HepG2 (cell line): ENCODE results near the gene ADAM8. TPM values are rescaled to one million over a fixed set of nuclear protein-coding genes. Genes with fewer than 3 reads are reported as not detected.

Experiments used
- ATAC-seq: fragments of 200-7000 bp; cut with Tn5 transposase; 3 replicates; pipeline ENCODE4 v1.9.1; 2020; ENCODE audit warnings: mild to moderate bottlenecking, moderate library complexity
- BruUV-seq: library from RNA; stranded (reverse); fragments of 400-500 nt; replicated peaks from 2 replicates; lab custom pipeline; 2021; lab: Mats Ljungman, UMichigan
- CTCF ChIA-PET: fragments of 300-600 bp; formaldehyde crosslinking; extraction: SDS; loops from one replicate; lab custom pipeline; 2021; ENCODE audit warnings: low total read pairs, inconsistent platforms, low intra/inter-chr PET ratio; lab: Yijun Ruan, JAX
- POLR2A ChIA-PET: fragments of 350-600 bp; sonication (Branson Sonifier 250); formaldehyde crosslinking; loops from one replicate; lab custom pipeline; 2020; ENCODE audit warnings: antibody characterized with exemption, inconsistent platforms; lab: Yijun Ruan, JAX
- DNase-seq: peaks from one replicate; pipeline ENCODE4 v3.0.0-alpha.2; 2015; ENCODE audit warnings: low spot score
- FAIRE-seq: peaks from 3 replicates; lab custom pipeline; 2011; peaks lifted over from hg19 to GRCh38; lab: Jason Lieb, UNC
- H2AFZ ChIP-seq: one replicate; pipeline ENCODE4 v1.6.1; 2011; ENCODE audit warnings: low read length, inconsistent platforms
- H3K27ac ChIP-seq: fragments of 300-600 bp; 3 replicates; pipeline ENCODE4 v1.8.0; 2011; ENCODE audit warnings: mixed run types, mild to moderate bottlenecking, mixed read lengths, low read length, inconsistent platforms; ENCODE audit not compliant: insufficient read depth; ENCODE audit errors: extremely low read length
- H3K27me3 ChIP-seq, 2 experiments: fragments of 200-600 bp in 1 of 2; 2 replicates in 1 of 2; 3 replicates in 1 of 2; pipeline versions ENCODE4 v1.6.0 to v1.8.0; 2011; ENCODE audit warnings: low read length in 2 of 2, mild to moderate bottlenecking in 2 of 2, moderate library complexity in 2 of 2, inconsistent platforms in 1 of 2; ENCODE audit not compliant: insufficient read depth in 2 of 2, control insufficient read depth in 1 of 2
- H3K36me3 ChIP-seq, 2 experiments: fragments of 200-600 bp in 1 of 2; replicated peaks in 1 of 2; 2 replicates in 1 of 2; 3 replicates in 1 of 2; pipeline versions ENCODE4 v1.5.1 to v1.8.0; 2011; ENCODE audit warnings: low read length in 2 of 2, inconsistent platforms in 1 of 2; ENCODE audit not compliant: insufficient read depth in 2 of 2, control insufficient read depth in 1 of 2
- H3K4me1 ChIP-seq: 2 replicates; pipeline ENCODE4 v1.5.1; 2012; ENCODE audit warnings: low read length, inconsistent platforms; ENCODE audit not compliant: insufficient read depth
- H3K4me2 ChIP-seq: 2 replicates; pipeline ENCODE4 v1.6.0; 2011; ENCODE audit warnings: low read depth, low read length, inconsistent platforms
- H3K4me3 ChIP-seq, 3 experiments: fragments of 200-600 bp in 1 of 3; sonication (generic), shearing (Covaris generic) in 1 of 3; replicated peaks in 1 of 3; 2 replicates each; pipeline ENCODE4 v1.5.1; 2011 to 2016; ENCODE audit warnings: low read length in 3 of 3, inconsistent platforms in 2 of 3, low read depth in 2 of 3, mild to moderate bottlenecking in 2 of 3, control low read depth in 1 of 3, mixed read lengths in 1 of 3; ENCODE audit not compliant: insufficient read depth in 1 of 3
- H3K79me2 ChIP-seq: one replicate; pipeline ENCODE4 v1.6.1; 2011; ENCODE audit warnings: low read length, inconsistent platforms; ENCODE audit not compliant: insufficient read depth
- H3K9ac ChIP-seq: 2 replicates; pipeline ENCODE4 v1.6.0; 2011; ENCODE audit warnings: mild to moderate bottlenecking, low read depth, low read length, inconsistent platforms; ENCODE audit not compliant: insufficient read depth
- H3K9me3 ChIP-seq: 2 replicates; pipeline ENCODE4 v1.5.1; 2012; ENCODE audit warnings: mild to moderate bottlenecking, low read length
- H4K20me1 ChIP-seq: 2 replicates; pipeline ENCODE4 v1.6.0; 2011; ENCODE audit warnings: inconsistent platforms, mild to moderate bottlenecking, low read length, moderate library complexity; ENCODE audit not compliant: insufficient read depth
- FOXA1 ChIP-seq, 2 experiments: fragments of 450-650 bp in 1 of 2; sonication (generic) in 1 of 2; formaldehyde crosslinking in 1 of 2; IDR thresholded peaks; 2 replicates each; pipeline versions ENCODE4 v1.4.0 to v1.6.1; 2016 to 2020; ENCODE audit warnings: missing genetic modification reagents in 1 of 2
- JUN ChIP-seq: sonication (generic); formaldehyde crosslinking; IDR thresholded peaks from 2 replicates; pipeline ENCODE4 v1.4.0; 2020; ENCODE audit warnings: mild to moderate bottlenecking, missing genetic modification reagents
- SP4 ChIP-seq: sonication (generic); formaldehyde crosslinking; IDR thresholded peaks from 2 replicates; pipeline ENCODE4 v1.8.1; 2023; ENCODE audit warnings: mild to moderate bottlenecking, missing genetic modification reagents
- WIZ ChIP-seq: sonication (generic); formaldehyde crosslinking; IDR thresholded peaks from 2 replicates; pipeline ENCODE4 v1.5.1; 2020; ENCODE audit warnings: mild to moderate bottlenecking, missing genetic modification reagents
- ZNF205 ChIP-seq: IDR thresholded peaks from 2 replicates; pipeline ENCODE4 v1.6.1; 2018; ENCODE audit warnings: missing biosample characterization, missing genetic modification reagents
- ZNF781 ChIP-seq: sonication (generic); formaldehyde crosslinking; IDR thresholded peaks from 2 replicates; pipeline ENCODE4 v1.5.1; 2020; ENCODE audit warnings: borderline replicate concordance, mild to moderate bottlenecking, missing genetic modification reagents; ENCODE audit errors: not compliant biosample characterization
- WGBS: methylation state at CpG from one replicate; pipeline ENCODE4 v1.1.6; 2017; ENCODE audit warnings: low lambda C conversion rate; 5-methylcytosine and 5-hydroxymethylcytosine counted together
- in situ Hi-C: cut with HindIII; loops from 2 replicates; pipeline ENCODE4 v1.10.0; 2017; ENCODE audit warnings: low pct_unique_long_range_greater_than_20kb; ENCODE audit not compliant: extremely low pct_ligation_motif_present
- intact Hi-C: fragments of 100-400 bp; cut with micrococcal nuclease; formaldehyde crosslinking; loops from one replicate; pipeline ENCODE4 v1.10.0; 2022; ENCODE audit not compliant: unreplicated experiment
- polyA plus RNA-seq, 8 experiments: library from polyadenylated mRNA; depleted of rRNA in 3 of 8; stranded (reverse) in 7 of 8; unstranded in 1 of 8; fragments of >200 nt; fragmentation: Illumina TruSeq in 4 of 8; extraction: Trizol in 4 of 8; gene quantifications; 2 replicates each; pipeline versions ENCODE4 v1.2.1 to v1.2.3, GENCODE V29; 2011 to 2016; ENCODE audit warnings: low read depth in 4 of 8, missing spikeins in 1 of 8, mixed read lengths in 1 of 8; ENCODE audit not compliant: insufficient read depth in 1 of 8
- total RNA-seq, 5 experiments: library from RNA; depleted of rRNA; stranded (reverse); fragments of >200 nt; fragmentation: Illumina TruSeq; extraction: Trizol; gene quantifications; 2 replicates each; pipeline ENCODE4 v1.2.3, GENCODE V29; 2016; ENCODE audit warnings: low read depth in 1 of 5
- TF ChIP-seq, protein P1 (sequence below): sonication (generic); formaldehyde crosslinking; IDR thresholded peaks from 2 replicates; pipeline ENCODE4 v1.8.1; 2022; ENCODE audit warnings: mild to moderate bottlenecking, missing genetic modification reagents
- TF ChIP-seq, protein P2 (sequence below): sonication (generic); formaldehyde crosslinking; IDR thresholded peaks from 2 replicates; pipeline ENCODE4 v1.4.0; 2020; ENCODE audit warnings: low read depth, missing genetic modification reagents

The ADAM8 gene
- total and polyA plus RNA-seq, 2 of the 13 experiments (the other 11 are each of a cell fraction or from before 2014, with no cell fraction given): 0.24 to 0.93 TPM

DNA sequence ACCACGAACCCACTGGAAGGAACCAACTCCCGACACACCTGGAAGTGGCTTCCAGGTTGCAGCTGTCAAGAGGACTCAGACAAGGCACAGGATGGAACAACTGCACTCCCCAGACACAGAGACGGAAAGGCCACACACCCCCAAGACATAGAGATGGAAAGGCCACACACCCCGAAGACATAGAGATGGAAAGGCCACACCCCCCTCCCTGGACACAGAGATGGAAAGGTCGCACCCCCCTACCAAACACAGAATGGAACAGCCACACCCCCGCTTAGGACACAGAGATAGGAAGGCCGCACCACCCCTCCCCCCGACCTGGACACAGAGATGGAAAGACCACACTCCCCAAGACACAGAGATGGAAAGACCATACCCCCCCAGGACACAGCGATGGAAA, 39.6 kb upstream of the ADAM8 start:
- ChIA-PET POLR2A (no interaction called here), CTCF (no interaction called here)
- Histone ChIP-seq H2AFZ (no peak overlapping the region), H3K9ac (no peak overlapping the region), H3K27ac (no peak overlapping the region), H3K79me2 (no peaks in the 10 kb centered on the region), H3K36me3 (peaks cover 5 to 15% of the 10 kb centered on the region in 2 experiments; a peak in 4 of 5 replicates), H3K27me3 (peaks cover 0 to 9% of the 10 kb centered on the region in 2 experiments; a peak in 2 of 5 replicates), H3K9me3 (no peaks in the 10 kb centered on the region), H3K4me2 (no peak overlapping the region), H3K4me1 (peaks cover 15% of the 10 kb centered on the region), H3K4me3 (no peak overlapping the region), H4K20me1 (no peaks in the 10 kb centered on the region)
- in situ Hi-C loops (no loop called here), intact Hi-C loops (no loop called here)
- 63% methylated on average over 7 of the region's 9 CpGs for WGBS
- DNase-seq (no peak), FAIRE-seq (no peak), ATAC-seq (no peak)
- TF ChIP-seq ZNF205 (CRISPR knock-in tag) (no peak), ZNF781 (CRISPR knock-in tag) (no peak), SP4 (CRISPR knock-in tag) (no peak), JUN (CRISPR knock-in tag) (no peak), FOXA1 (IDR thresholded peaks at IDR 0.05) (no peak), FOXA1 (CRISPR knock-in tag; IDR thresholded peaks at IDR 0.05) (no peak), WIZ (no peak)
- TF ChIP-seq, protein P1, sequence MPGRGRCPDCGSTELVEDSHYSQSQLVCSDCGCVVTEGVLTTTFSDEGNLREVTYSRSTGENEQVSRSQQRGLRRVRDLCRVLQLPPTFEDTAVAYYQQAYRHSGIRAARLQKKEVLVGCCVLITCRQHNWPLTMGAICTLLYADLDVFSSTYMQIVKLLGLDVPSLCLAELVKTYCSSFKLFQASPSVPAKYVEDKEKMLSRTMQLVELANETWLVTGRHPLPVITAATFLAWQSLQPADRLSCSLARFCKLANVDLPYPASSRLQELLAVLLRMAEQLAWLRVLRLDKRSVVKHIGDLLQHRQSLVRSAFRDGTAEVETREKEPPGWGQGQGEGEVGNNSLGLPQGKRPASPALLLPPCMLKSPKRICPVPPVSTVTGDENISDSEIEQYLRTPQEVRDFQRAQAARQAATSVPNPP (CRISPR knock-in tag): no peak
- TF ChIP-seq, protein P2, sequence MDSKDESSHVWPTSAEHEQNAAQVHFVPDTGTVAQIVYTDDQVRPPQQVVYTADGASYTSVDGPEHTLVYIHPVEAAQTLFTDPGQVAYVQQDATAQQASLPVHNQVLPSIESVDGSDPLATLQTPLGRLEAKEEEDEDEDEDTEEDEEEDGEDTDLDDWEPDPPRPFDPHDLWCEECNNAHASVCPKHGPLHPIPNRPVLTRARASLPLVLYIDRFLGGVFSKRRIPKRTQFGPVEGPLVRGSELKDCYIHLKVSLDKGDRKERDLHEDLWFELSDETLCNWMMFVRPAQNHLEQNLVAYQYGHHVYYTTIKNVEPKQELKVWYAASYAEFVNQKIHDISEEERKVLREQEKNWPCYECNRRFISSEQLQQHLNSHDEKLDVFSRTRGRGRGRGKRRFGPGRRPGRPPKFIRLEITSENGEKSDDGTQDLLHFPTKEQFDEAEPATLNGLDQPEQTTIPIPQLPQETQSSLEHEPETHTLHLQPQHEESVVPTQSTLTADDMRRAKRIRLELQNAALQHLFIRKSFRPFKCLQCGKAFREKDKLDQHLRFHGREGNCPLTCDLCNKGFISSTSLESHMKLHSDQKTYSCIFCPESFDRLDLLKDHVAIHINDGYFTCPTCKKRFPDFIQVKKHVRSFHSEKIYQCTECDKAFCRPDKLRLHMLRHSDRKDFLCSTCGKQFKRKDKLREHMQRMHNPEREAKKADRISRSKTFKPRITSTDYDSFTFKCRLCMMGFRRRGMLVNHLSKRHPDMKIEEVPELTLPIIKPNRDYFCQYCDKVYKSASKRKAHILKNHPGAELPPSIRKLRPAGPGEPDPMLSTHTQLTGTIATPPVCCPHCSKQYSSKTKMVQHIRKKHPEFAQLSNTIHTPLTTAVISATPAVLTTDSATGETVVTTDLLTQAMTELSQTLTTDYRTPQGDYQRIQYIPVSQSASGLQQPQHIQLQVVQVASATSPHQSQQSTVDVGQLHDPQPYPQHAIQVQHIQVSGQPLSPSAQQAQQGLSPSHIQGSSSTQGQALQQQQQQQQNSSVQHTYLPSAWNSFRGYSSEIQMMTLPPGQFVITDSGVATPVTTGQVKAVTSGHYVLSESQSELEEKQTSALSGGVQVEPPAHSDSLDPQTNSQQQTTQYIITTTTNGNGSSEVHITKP (CRISPR knock-in tag): 0 out of 2 replicates have a peak, but pooled peaks have one; percentile 34
- BruUV-seq: no TSS peak
